H1 (cell line): ENCODE data around the gene TGFBI.

ENCODE experiments used
- EZH2 ChIP-seq: fragments of 200-600 bp; sonication (generic); IDR thresholded peaks from 2 replicates; pipeline ENCODE4 v1.7.1; 2012; ENCODE audit warnings: low read depth, mild to moderate bottlenecking, moderate library complexity, low read length, inconsistent platforms; ENCODE audit not compliant: severe bottlenecking
- POLR2AphosphoS5 ChIP-seq: IDR thresholded peaks from 2 replicates; pipeline ENCODE4 v1.6.1; 2011; ENCODE audit warnings: low read depth, low read length

DNA sequence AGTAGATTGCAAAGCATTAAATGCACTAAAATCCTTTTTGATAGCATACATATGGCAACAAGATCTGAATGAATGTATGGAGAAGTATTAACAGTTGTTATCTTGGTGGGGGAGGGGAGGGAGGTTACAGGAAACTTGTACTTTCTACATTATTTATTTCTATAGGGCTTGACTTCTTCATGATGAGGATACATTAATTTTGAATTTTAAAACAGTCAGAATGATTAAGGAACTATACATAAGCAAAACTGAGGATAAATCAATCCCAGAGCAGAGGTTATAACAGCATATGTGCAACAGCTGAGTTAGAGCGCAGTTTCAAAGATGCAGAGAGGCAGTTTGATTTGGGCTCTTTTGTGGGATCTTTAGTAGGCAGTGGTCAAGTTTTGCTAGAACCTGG is 80.0 kb downstream of the TGFBI start:
- no peak for TF ChIP-seq EZH2
- TF ChIP-seq POLR2AphosphoS5: no peak
